HUES48 (cell line): Measurements from ENCODE around the gene TRIM24.
A peak's percentile ranks its signal among the peaks of the same experiment; 100 is the strongest.

Experiments
- H3K27ac ChIP-seq: one replicate; pipeline ENCODE4 v1.7.0; 2013; ENCODE audit warnings: low read depth, low read length, inconsistent platforms
- H3K27me3 ChIP-seq: 2 replicates; pipeline ENCODE4 v1.6.1; 2013; ENCODE audit warnings: mild to moderate bottlenecking, low read length; ENCODE audit not compliant: control insufficient read depth, insufficient read depth
- H3K36me3 ChIP-seq: 2 replicates; pipeline ENCODE4 v1.6.1; 2013; ENCODE audit warnings: low read length; ENCODE audit not compliant: control insufficient read depth, insufficient read depth
- H3K4me1 ChIP-seq: 2 replicates; pipeline ENCODE4 v1.6.1; 2013; ENCODE audit warnings: mild to moderate bottlenecking, low read length; ENCODE audit not compliant: control insufficient read depth, insufficient read depth
- H3K4me3 ChIP-seq: 2 replicates; pipeline ENCODE4 v1.5.1; 2013; ENCODE audit warnings: mild to moderate bottlenecking, low read depth, low read length
- H3K9ac ChIP-seq: 2 replicates; pipeline ENCODE4 v1.6.1; 2013; ENCODE audit warnings: mild to moderate bottlenecking, low read depth, low read length, moderate library complexity
- H3K9me3 ChIP-seq: 2 replicates; pipeline ENCODE4 v1.6.1; 2013; ENCODE audit warnings: low read length; ENCODE audit not compliant: control insufficient read depth, insufficient read depth

Gene TRIM24

GRCh38 chr7:138581065-138581464, 121.0 kb downstream of the TRIM24 start:
- no peak overlapping the region for H3K9ac ChIP-seq
- H3K4me1 ChIP-seq, result no peaks in the 10 kb centered on the region
- no peak overlapping the region for H3K4me3 ChIP-seq
- no peak overlapping the region for H3K27ac ChIP-seq
- H3K27me3 ChIP-seq, result no peaks in the 10 kb centered on the region
- no peaks in the 10 kb centered on the region for H3K9me3 ChIP-seq
- peaks cover 98% of the 10 kb centered on the region for H3K36me3 ChIP-seq

DNA sequence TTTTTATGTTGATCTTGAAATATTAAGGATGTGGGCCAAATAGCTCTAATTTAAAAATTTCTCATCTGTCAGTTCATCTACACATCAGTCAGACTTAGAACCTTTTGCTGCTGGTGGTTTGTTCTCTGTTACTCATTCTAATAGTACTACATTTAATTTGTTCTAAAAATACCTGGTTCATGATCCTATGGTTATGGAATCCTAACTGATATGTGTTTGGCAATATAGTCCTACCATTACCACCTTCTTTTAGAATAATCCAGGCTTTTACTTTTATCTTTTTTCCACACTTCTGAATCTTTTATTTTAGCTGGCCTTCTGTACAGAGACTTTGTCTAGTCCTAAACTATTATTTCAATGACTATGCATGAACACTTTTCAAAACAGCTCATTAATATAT, 124.2 kb downstream of the TRIM24 start:
- H3K9ac ChIP-seq, result no peak overlapping the region
- no peak overlapping the region for H3K27ac ChIP-seq
- H3K9me3 ChIP-seq, result no peaks in the 10 kb centered on the region
- H3K27me3 ChIP-seq, result no peaks in the 10 kb centered on the region
- H3K36me3 ChIP-seq, result peaks cover 84% of the 10 kb centered on the region
- H3K4me3 ChIP-seq, result no peak overlapping the region
- no peaks in the 10 kb centered on the region for H3K4me1 ChIP-seq

DNA sequence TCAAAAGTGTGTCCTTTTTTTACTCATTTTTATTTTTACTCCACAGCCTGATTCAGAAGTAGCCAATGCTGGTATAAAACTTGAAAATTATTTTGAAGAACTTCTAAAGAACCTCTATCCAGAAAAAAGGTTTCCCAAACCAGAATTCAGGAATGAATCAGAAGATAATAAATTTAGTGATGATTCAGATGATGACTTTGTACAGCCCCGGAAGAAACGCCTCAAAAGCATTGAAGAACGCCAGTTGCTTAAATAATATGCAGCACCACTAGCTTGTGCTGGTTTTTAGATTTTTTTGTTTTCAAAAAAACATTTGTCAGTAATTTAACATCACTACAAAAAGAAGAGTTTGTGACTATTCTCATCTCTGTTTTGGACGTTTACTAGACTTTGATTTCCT, 124.6 kb downstream of the TRIM24 start:
- H3K4me1 ChIP-seq, result no peaks in the 10 kb centered on the region
- H3K36me3 ChIP-seq, result peaks cover 80% of the 10 kb centered on the region
- H3K4me3 ChIP-seq, result no peak overlapping the region
- no peak overlapping the region for H3K27ac ChIP-seq
- no peak overlapping the region for H3K9ac ChIP-seq
- no peaks in the 10 kb centered on the region for H3K27me3 ChIP-seq
- H3K9me3 ChIP-seq, result no peaks in the 10 kb centered on the region

DNA sequence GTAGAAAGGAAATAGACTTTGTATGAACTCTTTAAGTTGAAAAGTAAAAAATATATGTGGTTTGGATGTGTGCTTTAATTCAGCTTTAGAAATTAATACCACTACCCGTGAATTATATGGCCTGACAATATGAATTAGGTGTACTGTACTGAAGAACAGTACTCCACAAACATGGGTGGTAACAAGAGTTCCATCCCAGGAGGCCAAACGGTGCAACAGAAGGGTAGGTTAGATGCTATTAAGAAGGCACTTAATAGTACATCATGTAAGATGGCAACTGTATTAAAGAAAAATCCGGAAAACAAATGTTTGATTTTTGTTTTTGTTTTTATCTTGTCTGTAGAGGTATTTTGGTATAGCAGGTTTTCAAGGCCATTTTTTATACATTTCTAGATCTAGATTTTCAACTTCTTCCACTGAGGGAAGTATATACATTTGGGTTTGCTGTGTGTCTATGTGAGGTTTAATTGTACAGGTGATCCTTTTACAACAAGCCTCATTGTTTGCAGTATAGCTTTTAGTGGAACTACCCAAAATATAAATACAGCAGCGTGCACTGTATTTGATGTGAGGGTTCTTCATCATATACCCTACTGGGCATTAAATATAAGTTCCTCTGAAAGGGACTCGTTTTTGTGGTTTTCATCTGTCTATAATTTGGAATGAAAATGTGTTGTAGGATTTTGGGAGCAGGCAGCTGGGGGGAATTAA, 125.4 kb downstream of the TRIM24 start:
- H3K36me3 ChIP-seq, result peaks cover 72% of the 10 kb centered on the region
- no peak overlapping the region for H3K27ac ChIP-seq
- H3K4me1 ChIP-seq, result no peaks in the 10 kb centered on the region
- H3K4me3 ChIP-seq, result no peak overlapping the region
- H3K9me3 ChIP-seq, result no peaks in the 10 kb centered on the region
- no peaks in the 10 kb centered on the region for H3K27me3 ChIP-seq
- no peak overlapping the region for H3K9ac ChIP-seq

DNA sequence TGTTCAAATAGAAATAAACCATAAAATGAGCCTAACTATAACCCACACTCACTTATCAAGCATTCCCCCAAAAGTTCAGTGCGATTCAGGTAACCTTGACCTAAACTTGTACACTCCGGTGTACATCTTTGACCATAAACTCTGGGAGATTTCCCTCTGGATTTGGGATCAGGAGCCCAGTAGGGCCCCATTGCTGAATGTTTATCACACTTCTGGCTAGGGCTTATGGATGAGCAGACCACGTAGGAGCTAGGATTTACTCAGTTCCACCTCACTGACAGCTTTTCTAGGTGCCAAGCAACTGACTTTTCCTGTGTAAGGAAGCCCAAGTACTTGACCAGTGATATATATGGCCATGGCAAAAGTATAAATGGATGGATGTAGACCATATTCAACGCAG, 127.4 kb downstream of the TRIM24 start:
- H3K27me3 ChIP-seq, result no peaks in the 10 kb centered on the region
- H3K36me3 ChIP-seq, result peaks cover 54% of the 10 kb centered on the region
- no peak overlapping the region for H3K27ac ChIP-seq
- H3K9ac ChIP-seq, result no peak overlapping the region
- no peaks in the 10 kb centered on the region for H3K4me1 ChIP-seq
- H3K4me3 ChIP-seq, result no peak overlapping the region
- H3K9me3 ChIP-seq, result no peaks in the 10 kb centered on the region

- no peak overlapping the region for H3K4me3 ChIP-seq
- no peaks in the 10 kb centered on the region for H3K27me3 ChIP-seq
- peaks cover 39% of the 10 kb centered on the region for H3K36me3 ChIP-seq
- H3K4me1 ChIP-seq, result no peaks in the 10 kb centered on the region
- H3K9ac ChIP-seq, result no peak overlapping the region
- no peaks in the 10 kb centered on the region for H3K9me3 ChIP-seq
- peak overlapping the region; percentile 40 for H3K27ac ChIP-seq
Observed at GRCh38 chr7:138588986-138589385, 128.9 kb downstream of the TRIM24 start.

GRCh38 chr7:138590154-138590553, 130.1 kb downstream of the TRIM24 start:
- no peaks in the 10 kb centered on the region for H3K27me3 ChIP-seq
- peaks cover 27% of the 10 kb centered on the region for H3K36me3 ChIP-seq
- H3K27ac ChIP-seq, result no peak overlapping the region
- H3K9me3 ChIP-seq, result no peaks in the 10 kb centered on the region
- no peak overlapping the region for H3K9ac ChIP-seq
- no peak overlapping the region for H3K4me3 ChIP-seq
- H3K4me1 ChIP-seq, result no peaks in the 10 kb centered on the region

DNA sequence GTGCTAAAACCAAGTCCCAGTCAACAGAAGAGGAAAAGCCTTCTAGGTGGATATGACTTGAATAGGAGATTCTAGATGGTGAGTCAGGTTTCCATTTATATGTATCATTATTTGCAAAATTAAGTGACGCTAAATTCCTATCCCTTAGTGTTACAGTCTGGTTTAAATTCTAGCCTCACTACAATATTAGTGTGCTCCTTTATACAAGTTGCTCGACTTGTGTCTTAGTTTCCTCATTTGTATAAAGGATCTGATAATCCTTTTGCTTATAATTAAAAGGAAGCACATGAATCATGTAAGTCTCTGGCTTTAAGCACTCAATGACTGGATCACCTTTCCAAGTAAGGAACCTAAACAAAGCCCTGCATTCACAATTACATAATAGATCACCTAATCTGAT, 135.4 kb downstream of the TRIM24 start:
- H3K27me3 ChIP-seq, result no peaks in the 10 kb centered on the region
- no peak overlapping the region for H3K27ac ChIP-seq
- H3K9ac ChIP-seq, result no peak overlapping the region
- H3K4me1 ChIP-seq, result no peaks in the 10 kb centered on the region
- no peaks in the 10 kb centered on the region for H3K9me3 ChIP-seq
- no peak overlapping the region for H3K4me3 ChIP-seq
- no peaks in the 10 kb centered on the region for H3K36me3 ChIP-seq

- Histone ChIP-seq H3K9me3 (no peaks in the 10 kb centered on the region; the same call in 1 of the 2 replicates), H3K36me3 (no peaks in the 10 kb centered on the region), H3K27ac (no peak overlapping the region), H3K4me1 (no peaks in the 10 kb centered on the region), H3K4me3 (no peak overlapping the region), H3K27me3 (no peaks in the 10 kb centered on the region), H3K9ac (no peak overlapping the region)
Observed at GRCh38 chr7:138602451-138602850, 142.4 kb downstream of the TRIM24 start.

- Histone ChIP-seq H3K36me3 (no peaks in the 10 kb centered on the region), H3K27me3 (no peaks in the 10 kb centered on the region), H3K27ac (no peak overlapping the region), H3K9me3 (no peaks in the 10 kb centered on the region; the same call in 1 of the 2 replicates), H3K4me1 (no peaks in the 10 kb centered on the region), H3K9ac (no peak overlapping the region), H3K4me3 (no peak overlapping the region)
Observed at GRCh38 chr7:138603549-138604318, 143.7 kb downstream of the TRIM24 start.

GRCh38 chr7:138606236-138606635, 146.2 kb downstream of the TRIM24 start:
- H3K9me3 ChIP-seq, result no peaks in the 10 kb centered on the region; the same call in 1 of the 2 replicates
- no peaks in the 10 kb centered on the region for H3K36me3 ChIP-seq
- H3K4me3 ChIP-seq, result no peak overlapping the region
- no peak overlapping the region for H3K27ac ChIP-seq
- H3K27me3 ChIP-seq, result no peaks in the 10 kb centered on the region
- H3K9ac ChIP-seq, result no peak overlapping the region
- no peaks in the 10 kb centered on the region for H3K4me1 ChIP-seq
